ENCODE measurements around the gene KTN1.

GRCh38 chr14:55604488-55604887, 24.5 kb downstream of the KTN1 start:
- TF ChIP-seq CTCF (IDR thresholded peaks at IDR 0.05; ENCODE audit: low read length) (no peak), EZH2 (IDR thresholded peaks at IDR 0.05; ENCODE audit: borderline replicate concordance, low read length) (no peak)

Data from OCI-LY1 (cell line).